CD14-positive monocyte (primary cell): ENCODE results near the gene TRAFD1. TPM values are rescaled to one million over a fixed set of nuclear protein-coding genes. Genes with fewer than 3 reads are reported as not detected.

Experiments
- DNase-seq, 3 donors: peaks; one replicate each; pipeline ENCODE4 v3.0.0-alpha.2; 2011 to 2022
- H2AFZ ChIP-seq: 2 replicates; pipeline ENCODE4 v1.6.0; 2012; ENCODE audit warnings: mild to moderate bottlenecking, low read depth, low read length, inconsistent platforms; ENCODE audit not compliant: insufficient read depth, poor library complexity, severe bottlenecking
- H3K27ac ChIP-seq, 2 donors: 1 replicate in 1 of 2; 2 replicates in 1 of 2; pipeline ENCODE4 v1.5.1; 2012 to 2013; ENCODE audit warnings: low read length in 2 of 2, control low read depth in 1 of 2, inconsistent platforms in 1 of 2, low read depth in 1 of 2, mild to moderate bottlenecking in 1 of 2
- H3K27me3 ChIP-seq, 2 donors: one replicate each; pipeline versions ENCODE4 v1.6.0 to v1.6.1; 2011 to 2013; ENCODE audit warnings: low read length in 2 of 2; ENCODE audit not compliant: control insufficient read depth in 2 of 2, insufficient read depth in 2 of 2
- H3K36me3 ChIP-seq, 2 donors: replicated peaks in 1 of 2; 1 replicate in 1 of 2; 2 replicates in 1 of 2; pipeline versions ENCODE4 v1.5.1 to v1.6.1; 2012 to 2013; ENCODE audit warnings: low read length in 2 of 2, control low read depth in 1 of 2, inconsistent platforms in 1 of 2, mild to moderate bottlenecking in 1 of 2; ENCODE audit not compliant: insufficient read depth in 2 of 2, control insufficient read depth in 1 of 2
- H3K4me1 ChIP-seq, 2 donors: 1 replicate in 1 of 2; 2 replicates in 1 of 2; pipeline versions ENCODE4 v1.5.1 to v1.6.1; 2012 to 2013; ENCODE audit warnings: low read length in 2 of 2, control low read depth in 1 of 2, inconsistent platforms in 1 of 2, mild to moderate bottlenecking in 1 of 2, moderate library complexity in 1 of 2; ENCODE audit not compliant: insufficient read depth in 2 of 2, control insufficient read depth in 1 of 2
- H3K4me2 ChIP-seq: replicated peaks from 2 replicates; pipeline ENCODE3; 2012; ENCODE audit warnings: low read length, moderate library complexity, mild to moderate bottlenecking; ENCODE audit not compliant: poor library complexity, severe bottlenecking; ENCODE audit errors: extremely low read depth
- H3K4me3 ChIP-seq, 3 experiments: fragments of 200-600 bp in 1 of 3; sonication (generic) in 1 of 3; replicated peaks in 1 of 3; 1 replicate in 2 of 3; 2 replicates in 1 of 3; pipeline ENCODE4 v1.5.1; 2011 to 2013; ENCODE audit warnings: low read length in 3 of 3, mild to moderate bottlenecking in 3 of 3, control low read depth in 2 of 3, low read depth in 2 of 3, inconsistent platforms in 1 of 3, moderate library complexity in 1 of 3
- H3K79me2 ChIP-seq: 2 replicates; pipeline ENCODE4 v1.6.0; 2012; ENCODE audit warnings: mild to moderate bottlenecking, control low read depth, inconsistent platforms, low read length, moderate library complexity; ENCODE audit not compliant: insufficient read depth
- H3K9ac ChIP-seq: 2 replicates; pipeline ENCODE4 v1.6.0; 2017; ENCODE audit warnings: low read length, mild to moderate bottlenecking; ENCODE audit not compliant: insufficient read depth, poor library complexity, severe bottlenecking
- H3K9me3 ChIP-seq, 2 donors: replicated peaks in 1 of 2; 1 replicate in 1 of 2; 2 replicates in 1 of 2; pipeline versions ENCODE4 v1.5.1 to v1.6.1; 2012 to 2013; ENCODE audit warnings: low read length in 2 of 2, control low read depth in 1 of 2; ENCODE audit not compliant: control insufficient read depth in 1 of 2, insufficient read depth in 1 of 2
- H4K20me1 ChIP-seq: 2 replicates; pipeline ENCODE4 v1.6.0; 2012; ENCODE audit warnings: mild to moderate bottlenecking, low read length, control low read depth, moderate library complexity; ENCODE audit not compliant: insufficient read depth
- H3K27ac Mint-ChIP-seq, 7 donors: one replicate each; pipeline ENCODE4 v1.8.0; 2020; ENCODE audit warnings: mild to moderate bottlenecking in 7 of 7, mixed read lengths in 7 of 7, moderate library complexity in 6 of 7, inconsistent platforms in 2 of 7
- H3K27me3 Mint-ChIP-seq, 3 donors: one replicate each; pipeline ENCODE4 v1.8.0; 2021 to 2022; ENCODE audit warnings: low read depth in 3 of 3, mild to moderate bottlenecking in 3 of 3, mixed read lengths in 3 of 3, moderate library complexity in 3 of 3, inconsistent platforms in 1 of 3
- H3K36me3 Mint-ChIP-seq, 2 donors: one replicate each; pipeline ENCODE4 v1.8.0; 2020; ENCODE audit warnings: mixed read lengths in 2 of 2, inconsistent platforms in 1 of 2, mild to moderate bottlenecking in 1 of 2
- H3K4me1 Mint-ChIP-seq: one replicate; pipeline ENCODE4 v1.8.0; 2020; ENCODE audit warnings: mild to moderate bottlenecking, mixed read lengths
- H3K4me3 Mint-ChIP-seq, 2 donors: one replicate each; pipeline ENCODE4 v1.8.0; 2020; ENCODE audit warnings: mild to moderate bottlenecking in 2 of 2, mixed read lengths in 2 of 2, moderate library complexity in 1 of 2
- H3K9me3 Mint-ChIP-seq, 7 donors: one replicate each; pipeline ENCODE4 v1.8.0; 2020 to 2022; ENCODE audit warnings: mixed read lengths in 7 of 7, mild to moderate bottlenecking in 6 of 7, moderate library complexity in 6 of 7, inconsistent platforms in 2 of 7
- CTCF ChIP-seq: fragments of 200-600 bp; IDR thresholded peaks from one replicate; pipeline ENCODE4 v1.8.0; 2022; ENCODE audit warnings: antibody characterized with exemption, mild to moderate bottlenecking
- WGBS: methylation state at CpG from one replicate; pipeline ENCODE4 v1.1.5; 2013; ENCODE audit warnings: missing lambda C conversion rate; ENCODE audit not compliant: insufficient coverage; 5-methylcytosine and 5-hydroxymethylcytosine counted together
- intact Hi-C, 2 donors: fragments of 100-400 bp; cut with micrococcal nuclease; formaldehyde crosslinking; loops; one replicate each; pipeline versions ENCODE4 v1.15.0 to v1.15.1; 2023
- polyA plus RNA-seq, 3 donors: library from polyadenylated mRNA; depleted of rRNA in 1 of 3; unstranded in 2 of 3; stranded (reverse) in 1 of 3; fragments of 300-500 nt in 2 of 3; fragments of >200 nt in 1 of 3; fragmentation: Illumina TruSeq in 2 of 3; gene quantifications; 1 replicate in 2 of 3; 2 replicates in 1 of 3; pipeline ENCODE4 v1.2.3, GENCODE V29; 2012 to 2021

Gene TRAFD1
- polyA plus RNA-seq, 3 donors: 35.2 to 83.6 (median 82.3) TPM

- no CpG with 5 or more reads among the region's 8 CpGs for WGBS
- Histone ChIP-seq H3K36me3 (peaks cover 47 to 66% of the 10 kb centered on the region in 2 donors), H3K4me1 (no peaks in the 10 kb centered on the region), H3K27ac (no peak overlapping the region), H3K4me2 (no peak overlapping the region), H3K9me3 (no peaks in the 10 kb centered on the region), H3K4me3 (no peak overlapping the region), H3K79me2 (no peaks in the 10 kb centered on the region), H3K9ac (no peak overlapping the region), H4K20me1 (no peaks in the 10 kb centered on the region), H2AFZ (no peak overlapping the region), H3K27me3 (no peaks in the 10 kb centered on the region)
- DNase-seq: peak in 1 of 3 donors; percentile 3
- intact Hi-C loops: no loop called here
- H3K4me3 Mint-ChIP-seq: no peak overlapping the region
- peak overlapping the region in 2 of 7 donors; percentile 26 to 76 for H3K27ac Mint-ChIP-seq
- H3K4me1 Mint-ChIP-seq: no peaks in the 10 kb centered on the region
- no peaks in the 10 kb centered on the region for H3K27me3 Mint-ChIP-seq
- TF ChIP-seq CTCF: peak; percentile 28
- H3K36me3 Mint-ChIP-seq: peaks cover 40 to 78% of the 10 kb centered on the region in 2 donors
- H3K9me3 Mint-ChIP-seq: peaks cover 0 to 6% (median 0%) of the 10 kb centered on the region in 7 donors
Measured at GRCh38 chr12:112170376-112170775, 45.0 kb downstream of the TRAFD1 start.

- H3K4me1 Mint-ChIP-seq: no peaks in the 10 kb centered on the region
- H2AFZ ChIP-seq: no peak overlapping the region
- no peak overlapping the region for H3K9ac ChIP-seq
- H3K4me3 Mint-ChIP-seq: no peak overlapping the region
- TF ChIP-seq CTCF: no peak
- H3K4me1 ChIP-seq: no peaks in the 10 kb centered on the region
- no peak overlapping the region for H3K4me2 ChIP-seq
- H3K27me3 Mint-ChIP-seq: no peaks in the 10 kb centered on the region
- intact Hi-C loops: no loop called here
- no peaks in the 10 kb centered on the region for H4K20me1 ChIP-seq
- peak overlapping the region in 1 of 2 donors; percentile 8 for H3K27ac ChIP-seq
- 99% methylated on average over 13 of the region's 17 CpGs for WGBS
- no peak for DNase-seq
- H3K27ac Mint-ChIP-seq: peak overlapping the region in 3 of 7 donors; percentile 35 to 63 (median 62)
- no peak overlapping the region for H3K4me3 ChIP-seq
- H3K79me2 ChIP-seq: no peaks in the 10 kb centered on the region
- H3K9me3 ChIP-seq: no peaks in the 10 kb centered on the region
- peaks cover 54 to 73% of the 10 kb centered on the region in 2 donors for H3K36me3 ChIP-seq
- H3K36me3 Mint-ChIP-seq: peaks cover 47 to 81% of the 10 kb centered on the region in 2 donors
- peaks cover 0 to 6% (median 0%) of the 10 kb centered on the region in 7 donors for H3K9me3 Mint-ChIP-seq
- H3K27me3 ChIP-seq: no peaks in the 10 kb centered on the region
Measured at GRCh38 chr12:112170971-112171596, 45.7 kb downstream of the TRAFD1 start.
